ENCODE data around the gene NOS1. TPM values are rescaled to one million over a fixed set of nuclear protein-coding genes. Genes with fewer than 3 reads are reported as not detected.

NOS1 gene
- total RNA-seq, 1 experiment from 2014 or later: not detected

DNA sequence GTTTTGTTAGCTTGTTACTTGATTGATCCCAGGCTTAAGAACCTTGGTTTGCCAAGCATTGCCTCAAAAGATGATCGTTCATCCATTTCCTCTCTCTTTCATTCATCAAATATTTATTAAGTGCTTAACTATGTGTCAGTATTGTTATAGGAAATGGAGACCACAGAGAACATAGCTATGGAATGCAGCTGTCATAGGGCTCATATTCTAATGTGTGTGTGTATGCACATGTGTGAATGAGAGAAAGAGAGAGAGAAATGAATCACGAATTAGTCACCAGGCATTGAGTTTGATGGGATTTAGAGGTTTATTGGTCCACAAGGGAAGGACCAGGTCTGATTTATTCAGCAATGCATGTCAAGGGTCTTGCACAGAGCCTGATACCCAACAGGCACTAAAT is 100.2 kb downstream of the NOS1 start:
- Mint-ChIP-seq H3K4me3 (ENCODE audit: unreplicated experiment) (no peak overlapping the region), H3K36me3 (ENCODE audit: insufficient read depth, unreplicated experiment) (no peaks in the 10 kb centered on the region), H3K9me3 (ENCODE audit: unreplicated experiment) (no peaks in the 10 kb centered on the region), H3K27ac (ENCODE audit: unreplicated experiment) (no peak overlapping the region), H3K4me1 (ENCODE audit: low read depth, unreplicated experiment) (no peaks in the 10 kb centered on the region), H3K27me3 (ENCODE audit: insufficient read depth, unreplicated experiment) (peaks cover 15% of the 10 kb centered on the region)
- TF ChIP-seq, protein P1, sequence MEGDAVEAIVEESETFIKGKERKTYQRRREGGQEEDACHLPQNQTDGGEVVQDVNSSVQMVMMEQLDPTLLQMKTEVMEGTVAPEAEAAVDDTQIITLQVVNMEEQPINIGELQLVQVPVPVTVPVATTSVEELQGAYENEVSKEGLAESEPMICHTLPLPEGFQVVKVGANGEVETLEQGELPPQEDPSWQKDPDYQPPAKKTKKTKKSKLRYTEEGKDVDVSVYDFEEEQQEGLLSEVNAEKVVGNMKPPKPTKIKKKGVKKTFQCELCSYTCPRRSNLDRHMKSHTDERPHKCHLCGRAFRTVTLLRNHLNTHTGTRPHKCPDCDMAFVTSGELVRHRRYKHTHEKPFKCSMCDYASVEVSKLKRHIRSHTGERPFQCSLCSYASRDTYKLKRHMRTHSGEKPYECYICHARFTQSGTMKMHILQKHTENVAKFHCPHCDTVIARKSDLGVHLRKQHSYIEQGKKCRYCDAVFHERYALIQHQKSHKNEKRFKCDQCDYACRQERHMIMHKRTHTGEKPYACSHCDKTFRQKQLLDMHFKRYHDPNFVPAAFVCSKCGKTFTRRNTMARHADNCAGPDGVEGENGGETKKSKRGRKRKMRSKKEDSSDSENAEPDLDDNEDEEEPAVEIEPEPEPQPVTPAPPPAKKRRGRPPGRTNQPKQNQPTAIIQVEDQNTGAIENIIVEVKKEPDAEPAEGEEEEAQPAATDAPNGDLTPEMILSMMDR (IDR thresholded peaks at IDR 0.05; ENCODE audit: insufficient read depth in 1 of 2, low read depth in 1 of 2, low read length in 1 of 2, severe bottlenecking in 1 of 2, unreplicated experiment in 1 of 2): no peak
- ChIA-PET POLR2A (interaction anchor here (0.6 kb wide), 1 partner anchor 64 kb away, joined by 3 read pairs; no protein-coding TSS in a partner anchor), CTCF (no interaction called here)
- H3K27me3 ChIP-seq (replicated peaks; ENCODE audit: control insufficient read depth, insufficient read depth, low read length): no peaks in the 10 kb centered on the region
- no TSS peak for BruUV-seq (replicated peaks)
- no peaks in the 10 kb centered on the region for H3K36me3 ChIP-seq (ENCODE audit: control insufficient read depth, insufficient read depth, low read length)
- H3K9me3 ChIP-seq: no peaks in the 10 kb centered on the region
- intact Hi-C loops (cut with micrococcal nuclease; ENCODE audit: unreplicated experiment): no loop called here
- no peak overlapping the region for H3K4me3 ChIP-seq (ENCODE audit: low read depth, low read length)
- H3K4me1 ChIP-seq: no peaks in the 10 kb centered on the region
- no peak for DNase-seq

DNA sequence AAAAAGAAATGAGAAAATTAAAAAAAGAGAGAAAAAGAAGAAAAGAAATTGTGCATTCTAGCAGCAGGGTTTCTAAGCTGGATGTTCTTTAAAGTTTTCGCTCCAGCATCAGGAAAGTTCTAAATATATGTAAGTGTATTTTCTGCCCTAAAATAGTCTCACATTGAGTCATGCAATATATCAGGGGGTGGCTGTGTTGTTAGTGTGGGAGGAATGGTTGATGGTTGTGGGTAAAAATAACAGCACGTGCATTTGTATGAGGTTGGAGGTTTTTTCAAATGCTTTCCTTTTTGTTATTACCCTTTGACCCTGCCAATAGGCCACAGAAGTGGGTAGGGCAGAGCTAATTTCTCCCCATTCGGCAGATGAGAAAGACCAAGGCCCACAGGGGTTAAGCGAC is 106.0 kb downstream of the NOS1 start:
- DNase-seq: no peak
- intact Hi-C loops (cut with micrococcal nuclease; ENCODE audit: unreplicated experiment): no loop called here

DNA sequence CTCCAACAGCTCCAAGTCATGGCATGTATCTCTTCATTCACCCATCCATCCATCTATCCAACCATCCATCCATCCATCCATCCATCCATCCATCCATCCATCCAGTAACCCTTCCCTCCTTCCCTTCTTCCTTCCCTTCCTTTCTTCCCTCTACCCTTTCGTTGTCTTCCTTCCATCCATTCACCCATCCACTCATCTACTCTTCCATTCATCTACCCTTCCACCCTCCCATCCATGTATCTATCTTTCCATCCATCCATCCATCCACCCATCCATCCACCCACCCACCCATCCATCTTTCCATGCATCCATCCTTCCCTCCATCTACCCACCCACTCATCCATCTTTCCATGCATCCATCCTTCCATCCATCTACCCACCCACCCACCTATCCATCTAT is 117.9 kb downstream of the NOS1 start:
- Histone ChIP-seq H3K4me3 (ENCODE audit: low read depth, low read length) (no peak overlapping the region), H3K36me3 (ENCODE audit: control insufficient read depth, insufficient read depth, low read length) (no peaks in the 10 kb centered on the region), H3K4me1 (no peaks in the 10 kb centered on the region), H3K9me3 (no peaks in the 10 kb centered on the region), H3K27me3 (replicated peaks; ENCODE audit: control insufficient read depth, insufficient read depth, low read length) (no peaks in the 10 kb centered on the region)
- no TSS peak for BruUV-seq (replicated peaks)
- TF ChIP-seq, protein P1 (IDR thresholded peaks at IDR 0.05; ENCODE audit: insufficient read depth in 1 of 2, low read depth in 1 of 2, low read length in 1 of 2, severe bottlenecking in 1 of 2, unreplicated experiment in 1 of 2): no peak
- Mint-ChIP-seq H3K4me3 (ENCODE audit: unreplicated experiment) (no peak overlapping the region), H3K9me3 (ENCODE audit: unreplicated experiment) (peaks cover 12% of the 10 kb centered on the region), H3K27ac (ENCODE audit: unreplicated experiment) (no peak overlapping the region), H3K36me3 (ENCODE audit: insufficient read depth, unreplicated experiment) (no peaks in the 10 kb centered on the region), H3K4me1 (ENCODE audit: low read depth, unreplicated experiment) (no peaks in the 10 kb centered on the region), H3K27me3 (ENCODE audit: insufficient read depth, unreplicated experiment) (no peaks in the 10 kb centered on the region)
- ChIA-PET POLR2A (no interaction called here), CTCF (interaction anchor here (0.6 kb wide), 1 partner anchor 725 kb away, joined by 3 read pairs; the partner anchor contains the start of gene KSR2)
- DNase-seq: no peak
- intact Hi-C loops (cut with micrococcal nuclease; ENCODE audit: unreplicated experiment): no loop called here

More for the DNA sequence above, 106.0 kb downstream of the NOS1 start:
- TF ChIP-seq, protein P1 (IDR thresholded peaks at IDR 0.05; ENCODE audit: insufficient read depth in 1 of 2, low read depth in 1 of 2, low read length in 1 of 2, severe bottlenecking in 1 of 2, unreplicated experiment in 1 of 2): no peak
- Mint-ChIP-seq H3K4me3 (ENCODE audit: unreplicated experiment) (no peak overlapping the region), H3K36me3 (ENCODE audit: insufficient read depth, unreplicated experiment) (no peaks in the 10 kb centered on the region), H3K4me1 (ENCODE audit: low read depth, unreplicated experiment) (no peaks in the 10 kb centered on the region), H3K27me3 (ENCODE audit: insufficient read depth, unreplicated experiment) (peaks cover 16% of the 10 kb centered on the region), H3K27ac (ENCODE audit: unreplicated experiment) (no peak overlapping the region), H3K9me3 (ENCODE audit: unreplicated experiment) (no peaks in the 10 kb centered on the region)
- ChIA-PET CTCF (no interaction called here), POLR2A (no interaction called here)
- no peak overlapping the region for H3K4me3 ChIP-seq (ENCODE audit: low read depth, low read length)
- H3K27me3 ChIP-seq (replicated peaks; ENCODE audit: control insufficient read depth, insufficient read depth, low read length): no peaks in the 10 kb centered on the region
- no TSS peak for BruUV-seq (replicated peaks)
- H3K4me1 ChIP-seq: no peaks in the 10 kb centered on the region
- no peaks in the 10 kb centered on the region for H3K36me3 ChIP-seq (ENCODE audit: control insufficient read depth, insufficient read depth, low read length)
- no peaks in the 10 kb centered on the region for H3K9me3 ChIP-seq
